GM12892 (cell line): Measurements from ENCODE around the gene HPN.

ENCODE experiments used
- DNase-seq: peaks from one replicate; pipeline ENCODE4 v3.0.0; 2011; ENCODE audit not compliant: insufficient read length
- FAIRE-seq: peaks from 2 replicates; lab custom pipeline; 2011; peaks lifted over from hg19 to GRCh38; lab: Jason Lieb, UNC
- POLR2A ChIP-seq: IDR thresholded peaks from 2 replicates; pipeline ENCODE4 v1.6.1; 2011; ENCODE audit warnings: low read depth, low read length, control low read depth
- POLR2AphosphoS5 ChIP-seq: IDR thresholded peaks from 2 replicates; pipeline ENCODE4 v1.6.1; 2011; ENCODE audit warnings: low read depth, low read length, control low read depth
- TAF1 ChIP-seq: IDR thresholded peaks from 2 replicates; pipeline ENCODE4 v1.6.1; 2011; ENCODE audit warnings: low read depth, mild to moderate bottlenecking, control low read depth, low read length, borderline replicate concordance

The HPN gene

DNA sequence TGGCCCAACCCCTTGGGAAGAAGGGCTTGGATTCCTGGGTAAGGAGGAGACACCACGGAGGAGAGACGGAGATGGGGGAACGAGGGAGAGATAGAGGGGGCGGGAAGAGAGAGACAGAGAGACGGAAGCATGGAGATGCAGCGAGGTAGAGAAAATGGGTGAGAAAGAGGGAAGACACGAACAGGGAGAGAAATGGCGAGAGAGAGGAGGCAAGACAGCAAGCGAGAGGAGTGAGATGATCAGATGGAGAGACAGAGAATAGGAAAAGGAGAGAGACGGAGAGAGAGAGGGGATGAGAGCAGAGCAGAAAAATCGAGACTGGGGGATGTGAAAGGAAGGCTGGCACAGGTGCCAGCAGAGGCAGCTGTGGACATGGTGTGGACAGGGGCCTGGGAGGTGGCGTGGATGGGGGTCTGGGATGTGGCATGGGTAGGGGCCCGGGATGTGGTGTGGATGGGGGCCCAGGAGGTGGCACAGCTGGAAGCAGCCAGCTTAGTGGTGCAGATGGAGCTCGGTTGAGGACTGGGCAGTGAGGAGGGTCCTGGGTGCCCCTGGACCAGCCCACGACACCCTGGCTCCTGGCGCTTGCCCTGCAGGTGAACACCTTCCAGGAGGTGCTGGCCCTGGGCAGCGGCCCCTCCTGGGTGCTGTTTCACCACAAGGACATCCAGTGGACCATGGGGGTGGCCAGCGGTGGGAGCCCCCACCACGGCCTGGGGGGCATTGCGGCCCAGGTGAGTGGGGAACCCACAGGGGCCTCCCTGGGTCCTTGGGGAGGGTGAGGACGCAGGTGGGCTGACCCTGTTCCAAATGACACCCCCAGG lies 33.9 kb downstream of the HPN start:
- FAIRE-seq (no peak), DNase-seq (no peak)
- TF ChIP-seq POLR2AphosphoS5 (no peak), TAF1 (no peak)

DNA sequence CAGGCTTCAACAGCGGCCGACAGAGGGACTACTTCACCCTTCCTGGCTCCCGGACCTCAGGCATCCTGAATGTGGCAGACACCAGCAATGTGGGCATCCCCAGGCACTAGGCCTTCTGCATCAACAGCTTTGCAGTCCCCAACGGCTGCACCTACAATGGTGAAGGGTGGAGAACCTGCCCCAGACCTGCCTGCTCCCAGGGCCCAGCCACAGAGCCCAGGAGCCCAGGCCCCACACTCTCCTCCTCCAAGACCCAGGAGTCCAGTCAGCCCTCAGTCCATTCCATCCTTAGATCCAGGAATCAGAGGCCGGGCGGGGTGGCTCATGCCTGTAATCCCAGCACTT lies 34.5 kb downstream of the HPN start:
- no peak for DNase-seq
- no peak for TF ChIP-seq TAF1
- TF ChIP-seq POLR2A = no peak
- TF ChIP-seq POLR2AphosphoS5 = no peak
- no peak for FAIRE-seq

- no peak for TF ChIP-seq TAF1
- TF ChIP-seq POLR2AphosphoS5 = no peak
- no peak for TF ChIP-seq POLR2A
- DNase-seq (no peak), FAIRE-seq (no peak)
Measured at GRCh38 chr19:35076657-35077056, 35.1 kb downstream of the HPN start.

- DNase-seq (no peak), FAIRE-seq (no peak)
- TF ChIP-seq TAF1 (no peak), POLR2AphosphoS5 (no peak), POLR2A (no peak)
Measured at GRCh38 chr19:35077411-35078223, 36.1 kb downstream of the HPN start.

DNA sequence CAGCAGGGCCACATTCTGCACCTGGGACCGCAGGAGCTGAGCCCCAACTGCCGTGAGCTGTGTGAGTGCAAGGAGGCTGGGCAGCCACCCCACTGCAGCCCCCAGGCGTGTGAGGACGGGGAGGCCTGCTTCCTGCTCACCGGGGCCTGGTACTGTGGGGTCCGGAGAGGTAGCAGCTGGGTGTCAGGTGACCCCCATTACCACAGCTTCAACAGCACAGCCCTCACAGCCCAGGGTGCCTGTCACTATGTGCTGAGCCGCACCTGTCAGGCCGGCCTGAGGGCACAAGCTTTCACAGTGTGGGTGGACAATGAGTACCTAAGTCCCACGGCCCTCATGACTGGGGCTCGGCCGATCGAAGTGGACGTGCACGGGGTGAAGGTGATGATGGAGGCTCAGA lies 38.3 kb downstream of the HPN start:
- FAIRE-seq = no peak
- TF ChIP-seq TAF1 (no peak), POLR2AphosphoS5 (no peak), POLR2A (no peak)
- DNase-seq = no peak

GRCh38 chr19:35080613-35081170 lies 39.2 kb downstream of the HPN start:
- no peak for TF ChIP-seq POLR2AphosphoS5
- TF ChIP-seq POLR2A = no peak
- no peak for TF ChIP-seq TAF1
- DNase-seq = no peak
- no peak for FAIRE-seq

GRCh38 chr19:35081201-35081600 lies 39.7 kb downstream of the HPN start:
- no peak for FAIRE-seq
- DNase-seq = no peak
- no peak for TF ChIP-seq TAF1
- no peak for TF ChIP-seq POLR2AphosphoS5
- no peak for TF ChIP-seq POLR2A

- no peak for FAIRE-seq
- DNase-seq = no peak
- TF ChIP-seq TAF1 (no peak), POLR2AphosphoS5 (no peak), POLR2A (no peak)
Measured at GRCh38 chr19:35083691-35084508, 42.4 kb downstream of the HPN start.

DNA sequence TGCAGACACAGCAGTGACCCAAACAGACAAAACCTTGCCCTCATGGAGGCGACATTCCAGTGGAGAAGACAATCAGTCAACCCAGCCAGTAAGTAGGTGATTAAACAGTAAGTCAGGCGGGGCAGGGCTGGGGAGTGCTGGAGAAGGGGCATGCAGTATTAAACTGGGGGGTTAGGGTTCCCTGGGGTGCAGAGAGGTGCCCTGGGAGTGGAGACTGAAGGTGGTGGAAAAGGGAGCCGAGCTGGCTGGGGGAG lies 42.9 kb downstream of the HPN start:
- DNase-seq = no peak
- no peak for FAIRE-seq
- TF ChIP-seq POLR2A (no peak), POLR2AphosphoS5 (no peak), TAF1 (no peak)

DNA sequence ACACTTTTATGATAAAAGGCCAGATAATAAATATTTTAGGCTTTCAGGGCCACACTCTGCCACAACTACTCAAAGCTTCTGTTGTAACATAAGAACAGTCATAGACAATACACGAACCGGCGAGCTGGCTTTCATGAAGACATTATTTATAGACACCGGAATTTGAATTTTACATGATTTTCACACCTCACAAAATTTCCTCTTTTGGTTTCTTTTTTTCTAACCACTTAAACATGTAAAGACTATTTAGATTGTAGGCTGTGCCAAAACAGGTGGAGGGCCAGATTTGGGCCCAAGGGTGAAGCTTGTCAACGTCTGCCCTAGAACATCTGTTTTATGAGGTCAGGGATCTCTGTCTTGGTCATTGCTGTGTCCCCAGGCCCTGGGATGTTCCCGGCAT lies 44.4 kb downstream of the HPN start:
- FAIRE-seq (no peak), DNase-seq (no peak)
- TF ChIP-seq POLR2A = no peak

- DNase-seq (no peak), FAIRE-seq (no peak)
Measured at GRCh38 chr19:35086455-35086854, 44.9 kb downstream of the HPN start.

DNA sequence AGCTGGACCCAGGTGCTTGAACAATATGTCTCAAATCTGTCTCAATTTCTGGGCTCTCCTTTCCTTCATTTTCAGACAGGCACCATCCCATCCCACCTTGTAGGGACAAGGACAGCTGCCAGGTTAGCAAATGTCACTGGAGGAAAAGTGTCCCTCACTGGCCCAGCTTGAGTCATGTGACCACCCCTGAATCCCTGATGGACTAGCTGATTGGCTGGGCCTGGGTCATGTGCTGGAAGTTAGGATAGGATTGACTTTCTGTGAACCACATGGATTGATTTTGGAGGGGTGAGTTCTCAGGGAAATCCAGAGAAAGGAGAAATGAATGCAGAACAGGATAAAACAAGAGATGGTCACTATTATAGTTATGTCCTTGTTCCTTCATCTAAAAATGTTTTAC lies 45.9 kb downstream of the HPN start:
- FAIRE-seq (no peak), DNase-seq (no peak)
- TF ChIP-seq POLR2AphosphoS5 (no peak), POLR2A (no peak), TAF1 (no peak)

More at GRCh38 chr19:35086455-35086854, 44.9 kb downstream of the HPN start:
- TF ChIP-seq POLR2A (no peak), TAF1 (no peak), POLR2AphosphoS5 (no peak)
